Measurements from ENCODE around the gene TRMO.

DNA sequence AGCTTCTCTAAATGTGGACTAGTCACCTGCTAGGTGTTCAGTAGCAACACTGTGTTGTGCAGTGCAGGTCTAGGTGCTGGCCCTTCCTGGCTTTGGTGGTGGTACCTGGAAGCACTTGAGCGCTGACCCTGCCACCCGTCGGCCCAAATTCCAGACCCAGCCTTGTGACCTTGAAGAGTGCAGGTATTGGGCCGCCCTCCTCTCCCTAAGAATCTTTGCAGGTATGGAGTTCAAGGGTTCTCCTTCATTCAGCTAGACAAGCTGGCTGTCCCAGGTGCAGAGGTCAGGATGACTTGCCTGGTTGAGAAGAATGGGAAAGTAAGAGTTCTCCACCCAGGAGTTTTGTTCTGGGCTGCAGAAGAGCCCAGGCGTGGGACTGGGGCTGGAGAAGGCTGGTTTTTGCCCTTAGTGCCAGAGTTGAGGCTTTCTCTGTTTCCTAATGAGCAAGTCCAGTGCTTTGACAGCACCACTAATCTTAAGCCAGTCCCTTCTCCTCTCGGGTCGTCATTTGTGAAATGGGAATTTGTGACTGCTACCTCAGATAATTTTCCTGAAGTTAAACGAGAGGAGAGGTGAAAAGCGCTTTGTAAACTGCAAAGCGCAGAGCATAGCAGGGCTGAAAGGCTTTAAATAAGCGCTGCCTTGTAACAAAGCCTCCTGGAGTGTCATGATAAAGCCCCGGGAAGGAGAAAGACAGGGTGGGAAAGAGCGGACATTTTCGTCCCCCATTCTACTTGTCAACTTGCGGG, 65.3 kb downstream of the TRMO start:
- TF ChIP-seq, protein P1, sequence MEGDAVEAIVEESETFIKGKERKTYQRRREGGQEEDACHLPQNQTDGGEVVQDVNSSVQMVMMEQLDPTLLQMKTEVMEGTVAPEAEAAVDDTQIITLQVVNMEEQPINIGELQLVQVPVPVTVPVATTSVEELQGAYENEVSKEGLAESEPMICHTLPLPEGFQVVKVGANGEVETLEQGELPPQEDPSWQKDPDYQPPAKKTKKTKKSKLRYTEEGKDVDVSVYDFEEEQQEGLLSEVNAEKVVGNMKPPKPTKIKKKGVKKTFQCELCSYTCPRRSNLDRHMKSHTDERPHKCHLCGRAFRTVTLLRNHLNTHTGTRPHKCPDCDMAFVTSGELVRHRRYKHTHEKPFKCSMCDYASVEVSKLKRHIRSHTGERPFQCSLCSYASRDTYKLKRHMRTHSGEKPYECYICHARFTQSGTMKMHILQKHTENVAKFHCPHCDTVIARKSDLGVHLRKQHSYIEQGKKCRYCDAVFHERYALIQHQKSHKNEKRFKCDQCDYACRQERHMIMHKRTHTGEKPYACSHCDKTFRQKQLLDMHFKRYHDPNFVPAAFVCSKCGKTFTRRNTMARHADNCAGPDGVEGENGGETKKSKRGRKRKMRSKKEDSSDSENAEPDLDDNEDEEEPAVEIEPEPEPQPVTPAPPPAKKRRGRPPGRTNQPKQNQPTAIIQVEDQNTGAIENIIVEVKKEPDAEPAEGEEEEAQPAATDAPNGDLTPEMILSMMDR (tag by site-specific recombination; IDR thresholded peaks at IDR 0.05), result no peak
- TF ChIP-seq ZNF670 (tag by site-specific recombination; IDR thresholded peaks at IDR 0.05; ENCODE audit: low read depth) (no peak), PRDM1 (tag by site-specific recombination; IDR thresholded peaks at IDR 0.05) (no peak), ZNF24 (tag by site-specific recombination; IDR thresholded peaks at IDR 0.05) (no peak), BCL11A (tag by site-specific recombination; IDR thresholded peaks at IDR 0.05; ENCODE audit: low read depth) (no peak), KLF1 (tag by site-specific recombination; IDR thresholded peaks at IDR 0.05) (no peak)
- TF ChIP-seq, protein P2, sequence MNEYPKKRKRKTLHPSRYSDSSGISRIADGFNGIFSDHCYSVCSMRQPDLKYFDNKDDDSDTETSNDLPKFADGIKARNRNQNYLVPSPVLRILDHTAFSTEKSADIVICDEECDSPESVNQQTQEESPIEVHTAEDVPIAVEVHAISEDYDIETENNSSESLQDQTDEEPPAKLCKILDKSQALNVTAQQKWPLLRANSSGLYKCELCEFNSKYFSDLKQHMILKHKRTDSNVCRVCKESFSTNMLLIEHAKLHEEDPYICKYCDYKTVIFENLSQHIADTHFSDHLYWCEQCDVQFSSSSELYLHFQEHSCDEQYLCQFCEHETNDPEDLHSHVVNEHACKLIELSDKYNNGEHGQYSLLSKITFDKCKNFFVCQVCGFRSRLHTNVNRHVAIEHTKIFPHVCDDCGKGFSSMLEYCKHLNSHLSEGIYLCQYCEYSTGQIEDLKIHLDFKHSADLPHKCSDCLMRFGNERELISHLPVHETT (tag by site-specific recombination; IDR thresholded peaks at IDR 0.05), result no peak
- TF ChIP-seq, protein P3, sequence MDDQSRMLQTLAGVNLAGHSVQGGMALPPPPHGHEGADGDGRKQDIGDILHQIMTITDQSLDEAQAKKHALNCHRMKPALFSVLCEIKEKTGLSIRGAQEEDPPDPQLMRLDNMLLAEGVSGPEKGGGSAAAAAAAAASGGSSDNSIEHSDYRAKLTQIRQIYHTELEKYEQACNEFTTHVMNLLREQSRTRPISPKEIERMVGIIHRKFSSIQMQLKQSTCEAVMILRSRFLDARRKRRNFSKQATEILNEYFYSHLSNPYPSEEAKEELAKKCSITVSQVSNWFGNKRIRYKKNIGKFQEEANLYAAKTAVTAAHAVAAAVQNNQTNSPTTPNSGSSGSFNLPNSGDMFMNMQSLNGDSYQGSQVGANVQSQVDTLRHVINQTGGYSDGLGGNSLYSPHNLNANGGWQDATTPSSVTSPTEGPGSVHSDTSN (CRISPR knock-in tag; IDR thresholded peaks at IDR 0.05), result no peak

All from HEK293 (cell line).